Fibroblast of lung (primary cell): ENCODE results near the gene MAML3. TPM values are rescaled to one million over a fixed set of nuclear protein-coding genes. Genes with fewer than 3 reads are reported as not detected.

ENCODE experiments used
- DNase-seq, 2 donors: peaks; one replicate each; pipeline versions ENCODE4 v3.0.0 to v3.0.0-alpha.2; 2010; ENCODE audit warnings: low read depth in 2 of 2
- H2AFZ ChIP-seq: 2 replicates; pipeline ENCODE4 v1.5.1; 2012; ENCODE audit warnings: low read length, control low read depth, inconsistent platforms
- H3K27ac ChIP-seq: 2 replicates; pipeline ENCODE4 v1.5.1; 2011; ENCODE audit warnings: low read length, control low read depth; ENCODE audit not compliant: insufficient read depth
- H3K27me3 ChIP-seq: 2 replicates; pipeline ENCODE4 v1.5.1; 2011; ENCODE audit warnings: mild to moderate bottlenecking, low read length; ENCODE audit not compliant: control insufficient read depth, insufficient read depth
- H3K36me3 ChIP-seq: 2 replicates; pipeline ENCODE4 v1.5.1; 2011; ENCODE audit warnings: low read length; ENCODE audit not compliant: control insufficient read depth, insufficient read depth
- H3K4me1 ChIP-seq: 2 replicates; pipeline ENCODE4 v1.5.1; 2011; ENCODE audit warnings: low read length; ENCODE audit not compliant: control insufficient read depth, insufficient read depth; ENCODE audit errors: extremely low read depth
- H3K4me2 ChIP-seq: 2 replicates; pipeline ENCODE4 v1.5.1; 2011; ENCODE audit warnings: low read length, control low read depth; ENCODE audit not compliant: insufficient read depth; ENCODE audit errors: extremely low read depth
- H3K4me3 ChIP-seq, 4 experiments: fragments of 200-600 bp in 1 of 4; sonication (generic) in 1 of 4; replicated peaks in 1 of 4; 2 replicates each; pipeline ENCODE4 v1.5.1; 2011 to 2016; ENCODE audit warnings: low read length in 4 of 4, low read depth in 3 of 4, mild to moderate bottlenecking in 3 of 4, control low read depth in 2 of 4, inconsistent platforms in 1 of 4, mixed read lengths in 1 of 4; ENCODE audit not compliant: insufficient read depth in 1 of 4; ENCODE audit errors: control extremely low read depth in 1 of 4
- H3K79me2 ChIP-seq: 2 replicates; pipeline ENCODE4 v1.5.1; 2012; ENCODE audit warnings: mild to moderate bottlenecking, low read length, inconsistent platforms; ENCODE audit not compliant: control insufficient read depth, insufficient read depth
- H3K9ac ChIP-seq: 2 replicates; pipeline ENCODE4 v1.5.1; 2011; ENCODE audit warnings: mild to moderate bottlenecking, low read length, control low read depth; ENCODE audit not compliant: insufficient read depth
- H3K9me3 ChIP-seq: 2 replicates; pipeline ENCODE4 v1.5.1; 2012; ENCODE audit warnings: low read depth, low read length; ENCODE audit not compliant: control insufficient read depth, insufficient read depth
- H4K20me1 ChIP-seq: 2 replicates; pipeline ENCODE4 v1.5.1; 2011; ENCODE audit warnings: low read length; ENCODE audit not compliant: control insufficient read depth, insufficient read depth; ENCODE audit errors: extremely low read depth
- CTCF ChIP-seq, 2 donors: IDR thresholded peaks in 1 of 2; conservative IDR thresholded peaks in 1 of 2; 1 replicate in 1 of 2; 2 replicates in 1 of 2; pipeline ENCODE4 v1.5.1; 2011 to 2012; ENCODE audit warnings: low read length in 2 of 2, control low read depth in 1 of 2, inconsistent platforms in 1 of 2, low read depth in 1 of 2, mild to moderate bottlenecking in 1 of 2
- EZH2 ChIP-seq: IDR thresholded peaks from 2 replicates; pipeline ENCODE4 v1.5.1; 2012; ENCODE audit warnings: low read length, control low read depth, mild to moderate bottlenecking; ENCODE audit errors: missing control alignments
- polyA plus RNA-seq, 2 donors: library from polyadenylated mRNA; depleted of rRNA in 1 of 2; stranded (reverse) in 1 of 2; unstranded in 1 of 2; fragments of >200 nt; gene quantifications; 2 replicates each; pipeline ENCODE4 v1.2.1, GENCODE V29; 2011 to 2012; ENCODE audit warnings: missing spikeins in 1 of 2
- total RNA-seq: library from RNA; depleted of rRNA; stranded (reverse); fragments of >200 nt; gene quantifications from 2 replicates; pipeline ENCODE4 v1.2.1, GENCODE V29; 2014

The MAML3 gene
- total and polyA plus RNA-seq, 2 donors (not counting 1 experiment from before 2014, with no cell fraction given) = 2.0 to 2.8 TPM

- H3K9me3 ChIP-seq = no peaks in the 10 kb centered on the region
- DNase-seq = peak in 1 of 2 donors; percentile 44
- H3K4me2 ChIP-seq = no peak overlapping the region
- H3K27ac ChIP-seq = no peak overlapping the region
- H3K27me3 ChIP-seq = no peaks in the 10 kb centered on the region
- no peak overlapping the region for H2AFZ ChIP-seq
- no peaks in the 10 kb centered on the region for H3K4me1 ChIP-seq
- H3K9ac ChIP-seq = no peak overlapping the region
- H3K36me3 ChIP-seq = no peaks in the 10 kb centered on the region
- H3K79me2 ChIP-seq = no peaks in the 10 kb centered on the region
- no peak for TF ChIP-seq CTCF (conservative IDR thresholded peaks at IDR 0.05 in 1 of 2, IDR thresholded peaks at IDR 0.05 in 1 of 2; ENCODE audit: low read depth in 1 of 2, low read length in 2 of 2)
- TF ChIP-seq EZH2 = no peak
- no peak overlapping the region for H3K4me3 ChIP-seq
- H4K20me1 ChIP-seq = no peaks in the 10 kb centered on the region
Observed at GRCh38 chr4:139943277-139943676, 210.7 kb downstream of the MAML3 start.

- Histone ChIP-seq H3K4me1 (no peaks in the 10 kb centered on the region), H3K79me2 (no peaks in the 10 kb centered on the region), H3K4me3 (no peak overlapping the region), H3K27ac (no peak overlapping the region), H4K20me1 (no peaks in the 10 kb centered on the region), H2AFZ (no peak overlapping the region), H3K4me2 (no peak overlapping the region), H3K9me3 (no peaks in the 10 kb centered on the region), H3K36me3 (no peaks in the 10 kb centered on the region), H3K9ac (no peak overlapping the region), H3K27me3 (no peaks in the 10 kb centered on the region)
- TF ChIP-seq CTCF (conservative IDR thresholded peaks at IDR 0.05 in 1 of 2, IDR thresholded peaks at IDR 0.05 in 1 of 2; ENCODE audit: low read depth in 1 of 2, low read length in 2 of 2) (no peak), EZH2 (no peak)
- DNase-seq = no peak
Observed at GRCh38 chr4:139942241-139942640, 211.7 kb downstream of the MAML3 start.

- no peaks in the 10 kb centered on the region for H3K36me3 ChIP-seq
- DNase-seq = no peak
Observed at GRCh38 chr4:139940600-139940999, 213.4 kb downstream of the MAML3 start.

More at GRCh38 chr4:139940600-139940999, 213.4 kb downstream of the MAML3 start:
- no peaks in the 10 kb centered on the region for H3K27me3 ChIP-seq
- no peak overlapping the region for H2AFZ ChIP-seq
- H3K4me2 ChIP-seq = no peak overlapping the region
- H4K20me1 ChIP-seq = no peaks in the 10 kb centered on the region
- H3K79me2 ChIP-seq = no peaks in the 10 kb centered on the region
- no peak overlapping the region for H3K4me3 ChIP-seq
- H3K9me3 ChIP-seq = no peaks in the 10 kb centered on the region
- H3K4me1 ChIP-seq = no peaks in the 10 kb centered on the region
- TF ChIP-seq CTCF (conservative IDR thresholded peaks at IDR 0.05 in 1 of 2, IDR thresholded peaks at IDR 0.05 in 1 of 2; ENCODE audit: low read depth in 1 of 2, low read length in 2 of 2) = no peak
- no peak for TF ChIP-seq EZH2
- H3K27ac ChIP-seq = no peak overlapping the region
- H3K9ac ChIP-seq = no peak overlapping the region
